Panc1 (cell line): ENCODE data around the gene NIPAL1. TPM values are rescaled to one million over a fixed set of nuclear protein-coding genes. Genes with fewer than 3 reads are reported as not detected.

ENCODE experiments used
- ATAC-seq: fragments of 200-7000 bp; cut with Tn5 transposase; 2 replicates; pipeline ENCODE4 v1.9.1; 2020; ENCODE audit warnings: mild to moderate bottlenecking, moderate library complexity
- BruUV-seq: library from RNA; stranded (reverse); fragments of 400-500 nt; replicated peaks from 2 replicates; lab custom pipeline; 2021; lab: Mats Ljungman, UMichigan
- CTCF ChIA-PET: fragments of 300-600 bp; sonication (Branson Sonifier 250); formaldehyde crosslinking; loops from one replicate; lab custom pipeline; 2022; ENCODE audit warnings: antibody characterized with exemption; lab: Charles Lee
- POLR2A ChIA-PET: fragments of 300-600 bp; sonication (Branson Sonifier 250); formaldehyde crosslinking; loops from one replicate; lab custom pipeline; 2022; ENCODE audit warnings: antibody characterized with exemption; lab: Charles Lee
- DNase-seq: peaks from one replicate; pipeline ENCODE4 v3.0.0-alpha.2; 2010; ENCODE audit warnings: low read depth, low spot score
- H3K27ac ChIP-seq: 2 replicates; pipeline ENCODE4 v1.5.1; 2011; ENCODE audit warnings: mild to moderate bottlenecking, low read length, inconsistent platforms
- H3K27me3 ChIP-seq: fragments of 200-500 bp; sonication (Bioruptor generic); 2 replicates; pipeline ENCODE4 v1.6.0; 2014; ENCODE audit warnings: low read length, inconsistent platforms; ENCODE audit not compliant: control insufficient read depth, insufficient read depth
- H3K36me3 ChIP-seq: fragments of 200-500 bp; sonication (Bioruptor generic); 2 replicates; pipeline ENCODE4 v1.5.1; 2014; ENCODE audit warnings: inconsistent platforms, mild to moderate bottlenecking, low read length, moderate library complexity; ENCODE audit not compliant: control insufficient read depth, insufficient read depth
- H3K4me1 ChIP-seq: 2 replicates; pipeline ENCODE4 v1.5.1; 2011; ENCODE audit warnings: inconsistent platforms, mild to moderate bottlenecking, low read length, moderate library complexity; ENCODE audit not compliant: control insufficient read depth, insufficient read depth
- H3K4me3 ChIP-seq, 2 experiments: 2 replicates each; pipeline ENCODE4 v1.5.1; 2011 to 2012; ENCODE audit warnings: low read depth in 2 of 2, low read length in 2 of 2, mild to moderate bottlenecking in 2 of 2, inconsistent platforms in 1 of 2, moderate library complexity in 1 of 2
- H3K9me3 ChIP-seq: fragments of 200-500 bp; sonication (Bioruptor generic); 2 replicates; pipeline ENCODE4 v1.5.1; 2014; ENCODE audit warnings: low read depth, mild to moderate bottlenecking, inconsistent platforms, low read length, moderate library complexity; ENCODE audit not compliant: control insufficient read depth, insufficient read depth
- CTCF ChIP-seq: fragments of 450-650 bp; IDR thresholded peaks from 2 replicates; pipeline ENCODE4 v1.5.1; 2017; ENCODE audit warnings: mild to moderate bottlenecking
- POLR2AphosphoS5 ChIP-seq: IDR thresholded peaks from 2 replicates; pipeline ENCODE4 v1.6.1; 2012; ENCODE audit warnings: mild to moderate bottlenecking, low read depth, low read length, moderate library complexity
- SIN3A ChIP-seq: IDR thresholded peaks from 2 replicates; pipeline ENCODE4 v1.6.1; 2012; ENCODE audit warnings: low read depth, mild to moderate bottlenecking, low read length, moderate library complexity, borderline replicate concordance; ENCODE audit not compliant: insufficient read depth
- TCF7L2 ChIP-seq: IDR thresholded peaks from 2 replicates; pipeline ENCODE4 v1.6.1; 2011; ENCODE audit warnings: mild to moderate bottlenecking, low read depth, low read length, inconsistent platforms
- in situ Hi-C: cut with HindIII; loops from 2 replicates; pipeline ENCODE4 v1.10.0; 2016; ENCODE audit warnings: low sequenced_read_pairs, low pct_unique_long_range_greater_than_20kb
- intact Hi-C: fragments of 100-400 bp; cut with micrococcal nuclease; formaldehyde crosslinking; loops from one replicate; pipeline ENCODE4 v1.10.0; 2022; ENCODE audit not compliant: unreplicated experiment
- total RNA-seq: library from RNA; stranded (reverse); gene quantifications from one replicate; pipeline ENCODE4 v1.2.1, GENCODE V29; 2021; ENCODE audit not compliant: unreplicated experiment
- TF ChIP-seq, protein P1 (sequence below), 2 experiments: IDR thresholded peaks; 2 replicates each; pipeline ENCODE4 v1.6.1; 2011 to 2012; ENCODE audit warnings: low read depth in 2 of 2, control low read depth in 1 of 2, low read length in 1 of 2, mild to moderate bottlenecking in 1 of 2, moderate library complexity in 1 of 2; ENCODE audit not compliant: insufficient read depth in 1 of 2

NIPAL1 gene
- total RNA-seq, 1 experiment from 2014 or later, result 0.82 TPM

DNA sequence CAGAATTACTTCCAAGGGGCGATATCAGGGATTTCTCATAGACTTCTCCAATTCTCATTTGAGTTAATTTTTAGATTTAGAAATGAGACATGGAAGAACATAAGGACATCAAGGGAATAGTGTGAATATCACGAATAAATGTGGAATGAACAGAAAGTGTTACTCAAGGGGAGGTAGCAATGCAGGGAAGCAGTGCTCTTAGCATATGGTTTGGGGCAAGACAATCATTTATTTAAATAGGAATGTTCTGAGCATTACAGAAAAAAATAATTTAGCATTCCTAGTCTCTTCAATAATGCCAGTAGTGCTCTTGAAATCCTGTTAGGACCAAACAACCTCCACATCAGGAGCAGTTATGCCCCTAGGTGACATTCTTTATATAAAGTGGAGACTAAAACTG, 61.9 kb downstream of the NIPAL1 start:
- peaks cover 2% of the 10 kb centered on the region; the same call in 1 of the 2 replicates for H3K4me1 ChIP-seq

DNA sequence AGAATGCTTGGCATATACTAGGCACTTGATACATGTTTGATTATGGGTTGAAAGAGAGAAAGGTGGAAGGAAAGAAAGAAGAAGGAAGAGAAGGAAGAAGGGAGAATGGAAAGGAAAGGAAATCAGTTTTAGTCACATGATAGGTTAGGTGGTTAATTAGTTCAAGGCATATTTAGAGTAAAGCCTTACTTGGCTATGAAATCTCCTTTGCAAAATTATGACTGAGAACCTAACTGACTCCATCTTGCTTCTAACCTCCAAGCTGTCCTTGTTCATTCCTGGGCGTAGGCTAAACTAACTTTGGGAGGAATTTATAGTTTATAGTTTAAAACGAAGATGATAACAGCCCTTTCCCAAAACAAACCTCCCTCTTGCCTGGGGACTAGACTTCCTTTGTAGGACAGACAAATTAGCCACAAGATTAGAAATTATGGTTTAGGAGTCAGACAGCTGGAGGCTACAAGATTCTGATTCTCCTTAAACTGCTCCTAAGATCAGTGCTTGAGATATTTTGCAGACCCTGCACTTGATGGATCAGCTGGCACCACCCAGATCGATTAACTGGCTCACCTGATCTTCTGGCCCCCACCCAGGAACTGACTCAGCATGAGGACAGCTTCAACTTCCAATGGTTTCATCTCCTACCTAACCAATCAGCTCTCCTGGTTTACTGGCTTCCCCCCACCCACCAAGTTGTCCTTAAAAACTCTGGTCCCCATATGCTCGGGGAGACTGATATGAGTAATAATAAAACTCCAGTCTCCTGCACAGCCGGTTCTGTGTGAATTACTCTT, 62.5 kb downstream of the NIPAL1 start:
- CTCF ChIA-PET, result no interaction called here
- no TSS peak for BruUV-seq
- in situ Hi-C loops, result no loop called here

More for the DNA sequence above, 61.9 kb downstream of the NIPAL1 start:
- ChIA-PET CTCF (no interaction called here), POLR2A (no interaction called here)
- no peaks in the 10 kb centered on the region for H3K9me3 ChIP-seq
- H3K36me3 ChIP-seq, result no peaks in the 10 kb centered on the region
- no TSS peak for BruUV-seq
- intact Hi-C loops, result no loop called here
- TF ChIP-seq SIN3A, result no peak
- TF ChIP-seq, protein P1, sequence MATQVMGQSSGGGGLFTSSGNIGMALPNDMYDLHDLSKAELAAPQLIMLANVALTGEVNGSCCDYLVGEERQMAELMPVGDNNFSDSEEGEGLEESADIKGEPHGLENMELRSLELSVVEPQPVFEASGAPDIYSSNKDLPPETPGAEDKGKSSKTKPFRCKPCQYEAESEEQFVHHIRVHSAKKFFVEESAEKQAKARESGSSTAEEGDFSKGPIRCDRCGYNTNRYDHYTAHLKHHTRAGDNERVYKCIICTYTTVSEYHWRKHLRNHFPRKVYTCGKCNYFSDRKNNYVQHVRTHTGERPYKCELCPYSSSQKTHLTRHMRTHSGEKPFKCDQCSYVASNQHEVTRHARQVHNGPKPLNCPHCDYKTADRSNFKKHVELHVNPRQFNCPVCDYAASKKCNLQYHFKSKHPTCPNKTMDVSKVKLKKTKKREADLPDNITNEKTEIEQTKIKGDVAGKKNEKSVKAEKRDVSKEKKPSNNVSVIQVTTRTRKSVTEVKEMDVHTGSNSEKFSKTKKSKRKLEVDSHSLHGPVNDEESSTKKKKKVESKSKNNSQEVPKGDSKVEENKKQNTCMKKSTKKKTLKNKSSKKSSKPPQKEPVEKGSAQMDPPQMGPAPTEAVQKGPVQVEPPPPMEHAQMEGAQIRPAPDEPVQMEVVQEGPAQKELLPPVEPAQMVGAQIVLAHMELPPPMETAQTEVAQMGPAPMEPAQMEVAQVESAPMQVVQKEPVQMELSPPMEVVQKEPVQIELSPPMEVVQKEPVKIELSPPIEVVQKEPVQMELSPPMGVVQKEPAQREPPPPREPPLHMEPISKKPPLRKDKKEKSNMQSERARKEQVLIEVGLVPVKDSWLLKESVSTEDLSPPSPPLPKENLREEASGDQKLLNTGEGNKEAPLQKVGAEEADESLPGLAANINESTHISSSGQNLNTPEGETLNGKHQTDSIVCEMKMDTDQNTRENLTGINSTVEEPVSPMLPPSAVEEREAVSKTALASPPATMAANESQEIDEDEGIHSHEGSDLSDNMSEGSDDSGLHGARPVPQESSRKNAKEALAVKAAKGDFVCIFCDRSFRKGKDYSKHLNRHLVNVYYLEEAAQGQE (IDR thresholded peaks at IDR 0.05; ENCODE audit: insufficient read depth in 1 of 2, low read depth in 2 of 2, low read length in 1 of 2), result no peak
- TF ChIP-seq TCF7L2, result no peak
- no peak for TF ChIP-seq CTCF
- H3K4me3 ChIP-seq, result no peak overlapping the region
- H3K27me3 ChIP-seq, result no peaks in the 10 kb centered on the region
- in situ Hi-C loops, result no loop called here
- DNase-seq (no peak), ATAC-seq (no peak)
- no peak overlapping the region for H3K27ac ChIP-seq

More for the DNA sequence above, 62.5 kb downstream of the NIPAL1 start:
- intact Hi-C loops, result no loop called here
- POLR2A ChIA-PET, result no interaction called here
- no peak for ATAC-seq
- no peaks in the 10 kb centered on the region for H3K9me3 ChIP-seq
- H3K4me3 ChIP-seq, result no peak overlapping the region
- no peak for DNase-seq
- H3K27ac ChIP-seq, result no peak overlapping the region
- no peaks in the 10 kb centered on the region for H3K27me3 ChIP-seq
- peaks cover 2% of the 10 kb centered on the region; the same call in 1 of the 2 replicates for H3K4me1 ChIP-seq
- TF ChIP-seq, protein P1 (IDR thresholded peaks at IDR 0.05; ENCODE audit: insufficient read depth in 1 of 2, low read depth in 2 of 2, low read length in 1 of 2), result no peak
- TF ChIP-seq SIN3A (no peak), POLR2AphosphoS5 (no peak), CTCF (no peak), TCF7L2 (no peak)
- H3K36me3 ChIP-seq, result no peaks in the 10 kb centered on the region
